ENCODE data around the gene KCTD13. TPM values are rescaled to one million over a fixed set of nuclear protein-coding genes. Genes with fewer than 3 reads are reported as not detected.
"Not testable (repeated sequence)": the region's sequence is repeated elsewhere in the genome, so short reads cannot be mapped to it uniquely, and the experiment has no call there.

Gene KCTD13
- total RNA-seq, 1 experiment from 2014 or later = 32.4 TPM

- peaks cover 13% of the 10 kb centered on the region for H3K4me1 ChIP-seq (ENCODE audit: insufficient read depth, low read length, poor library complexity, severe bottlenecking)
- ChIA-PET CTCF (interaction anchor here (0.6 to 1.2 kb wide), 2 partner anchors 13 to 35 kb away, joined by 3 to 4 read pairs; partner anchors contain the start of gene KCTD13), POLR2A (ENCODE audit: low non-redundant PET) (no interaction called here)
- no peaks in the 10 kb centered on the region for H3K27me3 ChIP-seq (replicated peaks; ENCODE audit: insufficient read depth, low read depth, low read length, poor library complexity)
- H3K9me3 ChIP-seq (ENCODE audit: low read depth, low read length, poor library complexity, severe bottlenecking) = no peaks in the 10 kb centered on the region
- H3K4me3 ChIP-seq (ENCODE audit: low read depth, low read length, poor library complexity, severe bottlenecking) = peak overlapping the region; percentile 65
- H3K36me3 ChIP-seq (ENCODE audit: insufficient read depth, low read length, poor library complexity, severe bottlenecking) = no peaks in the 10 kb centered on the region
- no peak for DNase-seq (ENCODE audit: low spot score)
- TF ChIP-seq EZH2 (IDR thresholded peaks at IDR 0.05; ENCODE audit: borderline replicate concordance, low read depth, low read length, poor library complexity, severe bottlenecking) (no peak), CTCF (conservative IDR thresholded peaks at IDR 0.05; ENCODE audit: low read depth, low read length) (no peak)
- H3K27ac ChIP-seq (ENCODE audit: low read depth, low read length, poor library complexity, severe bottlenecking) = peak overlapping the region; percentile 90
- BruUV-seq (replicated peaks) = no TSS peak
- intact Hi-C loops (cut with micrococcal nuclease; ENCODE audit: unreplicated experiment) = no loop called here
These were observed 35.1 kb upstream of the KCTD13 start for GRCh38 chr16:29961127-29961478.

- BruUV-seq (replicated peaks); H3K36me3 ChIP-seq (ENCODE audit: insufficient read depth, low read length, poor library complexity, severe bottlenecking); H3K27me3 ChIP-seq (replicated peaks; ENCODE audit: insufficient read depth, low read depth, low read length, poor library complexity); POLR2A ChIA-PET (ENCODE audit: low non-redundant PET); H3K9me3 ChIP-seq (ENCODE audit: low read depth, low read length, poor library complexity, severe bottlenecking); H3K27ac ChIP-seq (ENCODE audit: low read depth, low read length, poor library complexity, severe bottlenecking); intact Hi-C loops (cut with micrococcal nuclease; ENCODE audit: unreplicated experiment); DNase-seq (ENCODE audit: low spot score); H3K4me3 ChIP-seq (ENCODE audit: low read depth, low read length, poor library complexity, severe bottlenecking): not testable (repeated sequence)
- H3K4me1 ChIP-seq (ENCODE audit: insufficient read depth, low read length, poor library complexity, severe bottlenecking) = peaks cover 13% of the 10 kb centered on the region
- CTCF ChIA-PET = interaction anchor here (1.2 kb wide), 1 partner anchor 13 kb away, joined by 3 read pairs; the partner anchor contains the start of gene TAOK2
These were observed 33.8 kb upstream of the KCTD13 start for GRCh38 chr16:29959821-29960220.

GRCh38 chr16:29959293-29959692, 33.3 kb upstream of the KCTD13 start:
- TF ChIP-seq EZH2 (IDR thresholded peaks at IDR 0.05; ENCODE audit: borderline replicate concordance, low read depth, low read length, poor library complexity, severe bottlenecking) = no peak
- TF ChIP-seq CTCF (conservative IDR thresholded peaks at IDR 0.05; ENCODE audit: low read depth, low read length) = no peak
- POLR2A ChIA-PET (ENCODE audit: low non-redundant PET) = no interaction called here
- H3K9me3 ChIP-seq (ENCODE audit: low read depth, low read length, poor library complexity, severe bottlenecking) = no peaks in the 10 kb centered on the region
- CTCF ChIA-PET = interaction anchor here (1.2 kb wide), 1 partner anchor 14 kb away, joined by 3 read pairs; the partner anchor contains the start of gene TAOK2
- intact Hi-C loops (cut with micrococcal nuclease; ENCODE audit: unreplicated experiment) = no loop called here
- no peak overlapping the region for H3K4me3 ChIP-seq (ENCODE audit: low read depth, low read length, poor library complexity, severe bottlenecking)
- peaks cover 13% of the 10 kb centered on the region for H3K4me1 ChIP-seq (ENCODE audit: insufficient read depth, low read length, poor library complexity, severe bottlenecking)
- H3K36me3 ChIP-seq (ENCODE audit: insufficient read depth, low read length, poor library complexity, severe bottlenecking) = no peaks in the 10 kb centered on the region
- DNase-seq (ENCODE audit: low spot score) = no peak
- no TSS peak for BruUV-seq (replicated peaks)
- no peaks in the 10 kb centered on the region for H3K27me3 ChIP-seq (replicated peaks; ENCODE audit: insufficient read depth, low read depth, low read length, poor library complexity)
- H3K27ac ChIP-seq (ENCODE audit: low read depth, low read length, poor library complexity, severe bottlenecking) = no peak overlapping the region

DNA sequence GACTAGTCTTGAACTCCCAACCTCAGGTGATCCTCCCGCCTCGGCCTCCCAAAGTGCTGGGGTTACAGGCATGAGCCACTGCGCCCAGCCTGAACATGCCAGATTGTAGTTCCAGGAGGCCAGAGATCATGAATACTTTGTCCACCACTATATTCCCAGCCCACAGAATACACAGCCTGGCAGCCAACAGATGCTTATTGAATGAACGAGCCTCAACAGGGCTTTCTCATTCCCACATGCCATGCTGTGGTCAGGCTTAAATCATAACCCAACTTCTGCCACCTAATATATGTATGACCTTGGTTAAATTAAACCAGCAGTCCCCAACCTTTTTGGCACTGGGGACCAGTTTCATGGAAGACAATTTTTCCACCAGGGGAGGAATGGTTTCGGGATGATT, 32.7 kb upstream of the KCTD13 start:
- BruUV-seq (replicated peaks) = no TSS peak
- Histone ChIP-seq H3K4me3 (ENCODE audit: low read depth, low read length, poor library complexity, severe bottlenecking) (no peak overlapping the region), H3K27me3 (replicated peaks; ENCODE audit: insufficient read depth, low read depth, low read length, poor library complexity) (no peaks in the 10 kb centered on the region), H3K9me3 (ENCODE audit: low read depth, low read length, poor library complexity, severe bottlenecking) (no peaks in the 10 kb centered on the region), H3K36me3 (ENCODE audit: insufficient read depth, low read length, poor library complexity, severe bottlenecking) (no peaks in the 10 kb centered on the region), H3K27ac (ENCODE audit: low read depth, low read length, poor library complexity, severe bottlenecking) (no peak overlapping the region), H3K4me1 (ENCODE audit: insufficient read depth, low read length, poor library complexity, severe bottlenecking) (peaks cover 13% of the 10 kb centered on the region)
- TF ChIP-seq EZH2 (IDR thresholded peaks at IDR 0.05; ENCODE audit: borderline replicate concordance, low read depth, low read length, poor library complexity, severe bottlenecking) = no peak
- no peak for TF ChIP-seq CTCF (conservative IDR thresholded peaks at IDR 0.05; ENCODE audit: low read depth, low read length)
- intact Hi-C loops (cut with micrococcal nuclease; ENCODE audit: unreplicated experiment) = no loop called here
- CTCF ChIA-PET = no interaction called here
- no peak for DNase-seq (ENCODE audit: low spot score)
- POLR2A ChIA-PET (ENCODE audit: low non-redundant PET) = interaction anchor here (0.7 kb wide), 1 partner anchor 145 kb away, joined by 5 read pairs; no protein-coding TSS in a partner anchor

All from A673 (cell line).